K562 (cell line): ENCODE results near the gene USP1. TPM values are rescaled to one million over a fixed set of nuclear protein-coding genes. Genes with fewer than 3 reads are reported as not detected.

ENCODE experiments used
- ARID4B ChIP-seq: sonication (generic); formaldehyde crosslinking; IDR thresholded peaks from 2 replicates; pipeline ENCODE4 v1.8.0; 2022; ENCODE audit warnings: mild to moderate bottlenecking, missing genetic modification reagents
- BCOR ChIP-seq: fragments of 450-650 bp; IDR thresholded peaks from 2 replicates; pipeline ENCODE4 v1.6.1; 2016
- CBX8 ChIP-seq: fragments of 200-600 bp; sonication (generic); IDR thresholded peaks from 2 replicates; pipeline ENCODE4 v1.6.1; 2012; ENCODE audit warnings: borderline replicate concordance, mixed run types, low read depth, mild to moderate bottlenecking, moderate library complexity, mixed read lengths, low read length, control low read depth, inconsistent platforms; ENCODE audit not compliant: poor library complexity, severe bottlenecking; ENCODE audit errors: extremely low read depth
- ETV6 ChIP-seq, 3 experiments: fragments of 150-350 bp in 1 of 3; sonication (generic) in 1 of 3; formaldehyde crosslinking in 1 of 3; IDR thresholded peaks; 2 replicates each; pipeline versions ENCODE4 v1.6.1 to v1.8.0; 2014 to 2022; ENCODE audit warnings: borderline replicate concordance in 2 of 3, low read depth in 2 of 3, antibody characterized with exemption in 1 of 3, low read length in 1 of 3, mild to moderate bottlenecking in 1 of 3, missing genetic modification reagents in 1 of 3
- NCOA2 ChIP-seq, 2 experiments: fragments of 450-650 bp; IDR thresholded peaks; 2 replicates each; pipeline ENCODE4 v1.6.1; 2018; ENCODE audit warnings: mild to moderate bottlenecking in 2 of 2, moderate library complexity in 1 of 2; ENCODE audit not compliant: partially characterized antibody in 2 of 2
- NR2C2 ChIP-seq, 2 experiments: fragments of 200-800 bp in 1 of 2; sonication (Bioruptor generic) in 1 of 2; sonication (generic) in 1 of 2; formaldehyde crosslinking in 1 of 2; IDR thresholded peaks; 2 replicates each; pipeline versions ENCODE4 v1.6.1 to v1.8.0; 2016 to 2022; ENCODE audit warnings: mild to moderate bottlenecking in 1 of 2, missing compliant biosample characterization in 1 of 2, missing genetic modification characterization in 1 of 2, missing genetic modification reagents in 1 of 2
- POLR2AphosphoS5 ChIP-seq: IDR thresholded peaks from 2 replicates; pipeline ENCODE4 v1.6.1; 2011; ENCODE audit warnings: mild to moderate bottlenecking, low read depth, low read length, moderate library complexity; ENCODE audit not compliant: control insufficient read depth, insufficient read depth
- POLR2H ChIP-seq: IDR thresholded peaks from 2 replicates; pipeline ENCODE4 v1.6.1; 2016; ENCODE audit warnings: missing genetic modification characterization, low read depth, mild to moderate bottlenecking, control low read depth, missing compliant biosample characterization, moderate library complexity
- RAD21 ChIP-seq, 2 experiments: fragments of 250-450 bp in 1 of 2; fragments of 450-650 bp in 1 of 2; sonication (Bioruptor Pico) in 1 of 2; formaldehyde crosslinking in 1 of 2; IDR thresholded peaks in 1 of 2; conservative IDR thresholded peaks in 1 of 2; 2 replicates each; pipeline versions ENCODE4 v1.4.0 to v1.8.0; 2020 to 2022; ENCODE audit warnings: mild to moderate bottlenecking in 2 of 2, moderate library complexity in 1 of 2
- RB1 ChIP-seq: fragments of 450-650 bp; IDR thresholded peaks from 2 replicates; pipeline ENCODE4 v1.6.1; 2017; ENCODE audit warnings: low read depth, mild to moderate bottlenecking
- RBM39 ChIP-seq: fragments of 200-400 bp; formaldehyde crosslinking; optimal IDR thresholded peaks from 2 replicates; pipeline ENCODE3; 2018; ENCODE audit warnings: low read depth, low read length
- RCOR1 ChIP-seq, 2 experiments: IDR thresholded peaks; 2 replicates each; pipeline ENCODE4 v1.6.1; 2012; ENCODE audit warnings: low read depth in 2 of 2, low read length in 2 of 2, borderline replicate concordance in 1 of 2, improper control_type of control experiment in 1 of 2
- SP2 ChIP-seq: IDR thresholded peaks from 2 replicates; pipeline ENCODE4 v1.6.1; 2011; ENCODE audit warnings: mild to moderate bottlenecking, low read depth, low read length, moderate library complexity; ENCODE audit not compliant: poor library complexity, severe bottlenecking; ENCODE audit errors: extremely low read depth
- TCF15 ChIP-seq: fragments of 250-450 bp; sonication (Bioruptor Pico); IDR thresholded peaks from 2 replicates; pipeline ENCODE4 v1.8.0; 2022; ENCODE audit warnings: moderate library complexity, mild to moderate bottlenecking, inconsistent platforms
- TEAD2 ChIP-seq: fragments of 450-650 bp; IDR thresholded peaks from 2 replicates; pipeline ENCODE4 v1.6.1; 2016; ENCODE audit warnings: missing genetic modification characterization, control low read depth, missing compliant biosample characterization
- ZNF639 ChIP-seq, 2 experiments: fragments of 200-800 bp in 1 of 2; sonication (Bioruptor generic) in 1 of 2; sonication (generic) in 1 of 2; formaldehyde crosslinking in 1 of 2; IDR thresholded peaks in 1 of 2; conservative IDR thresholded peaks in 1 of 2; 2 replicates each; pipeline versions ENCODE4 v1.5.0 to v1.6.1; 2016 to 2020; ENCODE audit warnings: missing compliant biosample characterization in 1 of 2, missing genetic modification characterization in 1 of 2, missing genetic modification reagents in 1 of 2
- ZNF75A ChIP-seq: fragments of 450-650 bp; formaldehyde crosslinking; IDR thresholded peaks from 2 replicates; pipeline ENCODE4 v1.4.0; 2020; ENCODE audit warnings: mild to moderate bottlenecking
- ZNF780A ChIP-seq: fragments of 250-450 bp; sonication (Bioruptor Pico); IDR thresholded peaks from 2 replicates; pipeline ENCODE4 v1.5.0; 2021; ENCODE audit warnings: mild to moderate bottlenecking
- polyA plus RNA-seq, 8 experiments: library from polyadenylated mRNA; depleted of rRNA in 4 of 8; stranded (reverse) in 5 of 8; unstranded in 3 of 8; fragments of >200 nt; fragmentation: Nextera tagmentation in 2 of 8; fragmentation: Illumina TruSeq in 1 of 8; extraction: Ambion mirVana in 2 of 8; extraction: Trizol in 1 of 8; gene quantifications; 2 replicates each; pipeline versions ENCODE4 v1.2.1 to v1.2.3, GENCODE V29; 2011 to 2014; ENCODE audit warnings: inconsistent platforms in 1 of 8, missing spikeins in 1 of 8
- total RNA-seq, 7 experiments: library from RNA; depleted of rRNA in 6 of 7; stranded (reverse); fragments of >200 nt in 6 of 7; fragmentation: Illumina TruSeq in 2 of 7; extraction: Trizol in 2 of 7; gene quantifications; 2 replicates each; pipeline versions ENCODE4 v1.2.1 to v1.2.3, GENCODE V29; 2011 to 2021; ENCODE audit warnings: low replicate concordance in 1 of 7

Gene USP1
- total and polyA plus RNA-seq, 9 of the 15 experiments (the other 6 are each of a cell fraction or from before 2014, with no cell fraction given) = 27.3 to 87.9 (median 51.7) TPM

GRCh38 chr1:62436466-62437272 lies at the start of gene USP1 (continued):
- TF ChIP-seq ARID4B (CRISPR knock-in tag) (peak; percentile 76), NR2C2 (CRISPR knock-in tag; IDR thresholded peaks at IDR 0.05) (no peak), NR2C2 (tag; IDR thresholded peaks at IDR 0.05) (peak; percentile 41; the same call in 1 of the 2 replicates), SP2 (no peak), POLR2H (no peak), TCF15 (CRISPR knock-in tag) (no peak), ETV6 (IDR thresholded peaks at IDR 0.05; ENCODE audit: borderline replicate concordance in 1 of 2, low read depth in 2 of 2, low read length in 1 of 2) (0 out of 4 replicates have a peak, but pooled peaks of 1 of the 2 experiments have one; percentile 50), ETV6 (CRISPR knock-in tag; IDR thresholded peaks at IDR 0.05; ENCODE audit: borderline replicate concordance) (no peak), ZNF780A (no peak), RAD21 (CRISPR knock-in tag; conservative IDR thresholded peaks at IDR 0.05 in 1 of 2, IDR thresholded peaks at IDR 0.05 in 1 of 2) (no peak), RBM39 (no peak), RCOR1 (IDR thresholded peaks at IDR 0.05; ENCODE audit: borderline replicate concordance in 1 of 2, low read depth in 2 of 2, low read length in 2 of 2) (peak in 1 of 2 experiments; percentile 11; a peak in 1 of 4 replicates), ZNF75A (0 out of 2 replicates have a peak, but pooled peaks have one; percentile 46), CBX8 (no peak), ZNF639 (CRISPR knock-in tag; conservative IDR thresholded peaks at IDR 0.05 in 1 of 2, IDR thresholded peaks at IDR 0.05 in 1 of 2) (peak in 1 of 2 experiments; percentile 89; a peak in 2 of 4 replicates), POLR2AphosphoS5 (peak; percentile 68; the same call in 1 of the 2 replicates), TEAD2 (tag) (no peak), NCOA2 (IDR thresholded peaks at IDR 0.05; ENCODE audit: partially characterized antibody in 2 of 2) (peak in 1 of 2 experiments; percentile 98), BCOR (no peak), RB1 (peak; percentile 91)
